ENCODE results near the gene CBL. TPM values are rescaled to one million over a fixed set of nuclear protein-coding genes. Genes with fewer than 3 reads are reported as not detected.

CBL gene
- polyA plus RNA-seq, 1 of the 3 experiments (the other 2 are of a cell fraction) = 9.5 TPM

DNA sequence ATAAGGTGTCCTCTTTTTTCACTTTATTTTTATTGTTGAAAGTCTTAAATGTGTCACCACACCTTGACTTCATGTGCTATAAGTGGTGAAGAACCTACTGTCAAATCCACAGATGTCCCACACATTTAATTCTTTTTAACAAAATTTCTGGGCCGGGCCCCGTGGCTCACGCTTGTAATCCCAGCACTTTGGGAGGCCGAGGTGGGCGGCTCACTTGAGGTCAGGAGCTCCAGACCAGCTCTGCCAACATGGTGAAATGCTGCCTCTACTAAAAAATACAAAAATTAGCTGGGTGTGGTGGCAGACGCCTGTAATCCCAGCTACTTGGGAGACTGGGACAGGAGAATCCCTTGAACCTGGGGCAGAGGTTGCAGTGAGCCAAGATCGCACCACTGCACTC is 3.0 kb downstream of the CBL start:
- peaks cover 80% of the 10 kb centered on the region for H3K79me2 ChIP-seq (ENCODE audit: insufficient read depth)
- H3K27me3 ChIP-seq (ENCODE audit: insufficient read depth) = no peaks in the 10 kb centered on the region
- POLR2A ChIA-PET = no interaction called here
- 93% methylated on average over 7 of the region's 7 CpGs for WGBS (ENCODE audit: low lambda C conversion rate)
- TF ChIP-seq RAD21 (IDR thresholded peaks at IDR 0.05; ENCODE audit: low read length) (no peak), EP300 (IDR thresholded peaks at IDR 0.05; ENCODE audit: borderline replicate concordance in 1 of 2, low read depth in 1 of 2, low read length in 1 of 2) (no peak), FOXJ3 (CRISPR knock-in tag; IDR thresholded peaks at IDR 0.05) (no peak), RCOR1 (IDR thresholded peaks at IDR 0.05; ENCODE audit: low read length) (no peak), GABPA (IDR thresholded peaks at IDR 0.05; ENCODE audit: low read depth) (no peak), JUND (IDR thresholded peaks at IDR 0.05) (no peak), RXRA (IDR thresholded peaks at IDR 0.05; ENCODE audit: borderline replicate concordance, low read depth) (no peak)
- TF ChIP-seq, protein P1, sequence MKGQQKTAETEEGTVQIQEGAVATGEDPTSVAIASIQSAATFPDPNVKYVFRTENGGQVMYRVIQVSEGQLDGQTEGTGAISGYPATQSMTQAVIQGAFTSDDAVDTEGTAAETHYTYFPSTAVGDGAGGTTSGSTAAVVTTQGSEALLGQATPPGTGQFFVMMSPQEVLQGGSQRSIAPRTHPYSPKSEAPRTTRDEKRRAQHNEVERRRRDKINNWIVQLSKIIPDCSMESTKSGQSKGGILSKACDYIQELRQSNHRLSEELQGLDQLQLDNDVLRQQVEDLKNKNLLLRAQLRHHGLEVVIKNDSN (IDR thresholded peaks at IDR 0.05; ENCODE audit: borderline replicate concordance, low read depth) = no peak
- no peaks in the 10 kb centered on the region for H3K9me2 ChIP-seq
- no peak for DNase-seq
- peaks cover 54% of the 10 kb centered on the region for H4K20me1 ChIP-seq (ENCODE audit: insufficient read depth)
- CTCF ChIA-PET = interaction anchor here (0.6 to 2.1 kb wide), 5 partner anchors 10 to 131 kb away, joined by 3 to 8 read pairs (median 5); no protein-coding TSS in a partner anchor
- no peak overlapping the region for H3K27ac ChIP-seq (ENCODE audit: low read depth in 2 of 2, low read length in 1 of 2)
- H3K4me3 ChIP-seq (ENCODE audit: low read depth in 2 of 2, low read length in 1 of 2) = no peak overlapping the region
- H2AFZ ChIP-seq (ENCODE audit: low read depth) = no peak overlapping the region
- H3F3A ChIP-seq (replicated peaks; ENCODE audit: insufficient read depth) = peaks cover 2% of the 10 kb centered on the region
- H3K9ac ChIP-seq = no peak overlapping the region
- peaks cover 5 to 7% of the 10 kb centered on the region in 2 experiments; a peak in 3 of 4 replicates for H3K4me1 ChIP-seq (ENCODE audit: control insufficient read depth in 1 of 2, insufficient read depth in 2 of 2, low read depth in 1 of 2, low read length in 1 of 2)
- no peaks in the 10 kb centered on the region for H3K9me3 ChIP-seq
- no peak overlapping the region for H3K4me2 ChIP-seq
- H3K36me3 ChIP-seq (replicated peaks in 1 of 2; ENCODE audit: control insufficient read depth in 1 of 2, insufficient read depth in 2 of 2, low read length in 1 of 2) = peaks cover 0 to 5% of the 10 kb centered on the region in 2 experiments

DNA sequence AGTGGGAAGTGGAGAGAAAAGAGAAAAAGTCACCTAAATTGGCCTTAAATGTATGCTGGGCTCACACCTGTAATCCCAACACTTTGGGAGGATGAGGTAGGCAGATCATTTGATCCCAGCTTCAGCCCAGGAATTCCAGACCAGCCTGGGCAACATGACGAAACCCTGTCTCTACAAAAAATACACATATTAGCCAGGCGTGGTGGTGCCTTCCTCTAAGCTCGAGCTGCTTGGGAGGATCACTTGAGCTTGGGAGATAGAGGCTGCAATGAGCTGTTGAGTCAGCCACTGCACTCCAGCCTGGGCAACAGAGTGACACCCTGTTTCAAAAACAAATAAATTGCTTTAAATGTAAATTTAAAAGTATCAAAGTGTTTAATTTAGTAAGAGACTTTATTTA is 3.9 kb downstream of the CBL start:
- CTCF ChIA-PET = interaction anchor here (0.6 to 2.1 kb wide), 5 partner anchors 9 to 130 kb away, joined by 3 to 8 read pairs (median 5); no protein-coding TSS in a partner anchor

More for the DNA sequence above, 3.9 kb downstream of the CBL start:
- Histone ChIP-seq H3K4me3 (ENCODE audit: low read depth in 2 of 2, low read length in 1 of 2) (no peak overlapping the region), H3K27me3 (ENCODE audit: insufficient read depth) (no peaks in the 10 kb centered on the region), H3K9ac (no peak overlapping the region), H3K27ac (ENCODE audit: low read depth in 2 of 2, low read length in 1 of 2) (no peak overlapping the region), H3K36me3 (replicated peaks in 1 of 2; ENCODE audit: control insufficient read depth in 1 of 2, insufficient read depth in 2 of 2, low read length in 1 of 2) (peaks cover 0 to 5% of the 10 kb centered on the region in 2 experiments), H3F3A (replicated peaks; ENCODE audit: insufficient read depth) (peaks cover under 1% of the 10 kb centered on the region), H3K79me2 (ENCODE audit: insufficient read depth) (peaks cover 88% of the 10 kb centered on the region), H3K9me2 (no peaks in the 10 kb centered on the region), H3K4me1 (ENCODE audit: control insufficient read depth in 1 of 2, insufficient read depth in 2 of 2, low read depth in 1 of 2, low read length in 1 of 2) (peaks cover 5 to 7% of the 10 kb centered on the region in 2 experiments; a peak in 3 of 4 replicates), H2AFZ (ENCODE audit: low read depth) (no peak overlapping the region), H3K4me2 (no peak overlapping the region), H4K20me1 (ENCODE audit: insufficient read depth) (peaks cover 59% of the 10 kb centered on the region), H3K9me3 (no peaks in the 10 kb centered on the region)
- POLR2A ChIA-PET = no interaction called here
- WGBS (ENCODE audit: low lambda C conversion rate) = 83% methylated on average over 1 of the region's 3 CpGs
- TF ChIP-seq MEF2A (IDR thresholded peaks at IDR 0.05; ENCODE audit: borderline replicate concordance, low read depth) (no peak), FOXJ3 (CRISPR knock-in tag; IDR thresholded peaks at IDR 0.05) (no peak), MXI1 (IDR thresholded peaks at IDR 0.05; ENCODE audit: low read depth, low read length) (no peak), NRF1 (IDR thresholded peaks at IDR 0.05; ENCODE audit: low read depth, low read length) (no peak), JUND (IDR thresholded peaks at IDR 0.05) (no peak), SIN3A (IDR thresholded peaks at IDR 0.05; ENCODE audit: borderline replicate concordance, low read depth, low read length) (no peak), CHD2 (IDR thresholded peaks at IDR 0.05; ENCODE audit: low read length, partially characterized antibody) (no peak), RCOR1 (IDR thresholded peaks at IDR 0.05; ENCODE audit: low read length) (no peak), EP300 (IDR thresholded peaks at IDR 0.05; ENCODE audit: borderline replicate concordance in 1 of 2, low read depth in 1 of 2, low read length in 1 of 2) (no peak), EZH2phosphoT487 (IDR thresholded peaks at IDR 0.05; ENCODE audit: borderline replicate concordance, low read depth) (no peak)
- TF ChIP-seq, protein P2, sequence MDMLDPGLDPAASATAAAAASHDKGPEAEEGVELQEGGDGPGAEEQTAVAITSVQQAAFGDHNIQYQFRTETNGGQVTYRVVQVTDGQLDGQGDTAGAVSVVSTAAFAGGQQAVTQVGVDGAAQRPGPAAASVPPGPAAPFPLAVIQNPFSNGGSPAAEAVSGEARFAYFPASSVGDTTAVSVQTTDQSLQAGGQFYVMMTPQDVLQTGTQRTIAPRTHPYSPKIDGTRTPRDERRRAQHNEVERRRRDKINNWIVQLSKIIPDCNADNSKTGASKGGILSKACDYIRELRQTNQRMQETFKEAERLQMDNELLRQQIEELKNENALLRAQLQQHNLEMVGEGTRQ (IDR thresholded peaks at IDR 0.05; ENCODE audit: borderline replicate concordance, low read depth, low read length) = no peak
- TF ChIP-seq, protein P1 (IDR thresholded peaks at IDR 0.05; ENCODE audit: borderline replicate concordance, low read depth) = no peak
- TF ChIP-seq, protein P3, sequence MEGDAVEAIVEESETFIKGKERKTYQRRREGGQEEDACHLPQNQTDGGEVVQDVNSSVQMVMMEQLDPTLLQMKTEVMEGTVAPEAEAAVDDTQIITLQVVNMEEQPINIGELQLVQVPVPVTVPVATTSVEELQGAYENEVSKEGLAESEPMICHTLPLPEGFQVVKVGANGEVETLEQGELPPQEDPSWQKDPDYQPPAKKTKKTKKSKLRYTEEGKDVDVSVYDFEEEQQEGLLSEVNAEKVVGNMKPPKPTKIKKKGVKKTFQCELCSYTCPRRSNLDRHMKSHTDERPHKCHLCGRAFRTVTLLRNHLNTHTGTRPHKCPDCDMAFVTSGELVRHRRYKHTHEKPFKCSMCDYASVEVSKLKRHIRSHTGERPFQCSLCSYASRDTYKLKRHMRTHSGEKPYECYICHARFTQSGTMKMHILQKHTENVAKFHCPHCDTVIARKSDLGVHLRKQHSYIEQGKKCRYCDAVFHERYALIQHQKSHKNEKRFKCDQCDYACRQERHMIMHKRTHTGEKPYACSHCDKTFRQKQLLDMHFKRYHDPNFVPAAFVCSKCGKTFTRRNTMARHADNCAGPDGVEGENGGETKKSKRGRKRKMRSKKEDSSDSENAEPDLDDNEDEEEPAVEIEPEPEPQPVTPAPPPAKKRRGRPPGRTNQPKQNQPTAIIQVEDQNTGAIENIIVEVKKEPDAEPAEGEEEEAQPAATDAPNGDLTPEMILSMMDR (IDR thresholded peaks at IDR 0.05) = no peak
- no peak for DNase-seq
